ENCODE results near the gene USP12. TPM values are rescaled to one million over a fixed set of nuclear protein-coding genes. Genes with fewer than 3 reads are reported as not detected.

Gene USP12
- total RNA-seq, 4 donors from 2014 or later = 26.4 to 50.7 (median 31.7) TPM

DNA sequence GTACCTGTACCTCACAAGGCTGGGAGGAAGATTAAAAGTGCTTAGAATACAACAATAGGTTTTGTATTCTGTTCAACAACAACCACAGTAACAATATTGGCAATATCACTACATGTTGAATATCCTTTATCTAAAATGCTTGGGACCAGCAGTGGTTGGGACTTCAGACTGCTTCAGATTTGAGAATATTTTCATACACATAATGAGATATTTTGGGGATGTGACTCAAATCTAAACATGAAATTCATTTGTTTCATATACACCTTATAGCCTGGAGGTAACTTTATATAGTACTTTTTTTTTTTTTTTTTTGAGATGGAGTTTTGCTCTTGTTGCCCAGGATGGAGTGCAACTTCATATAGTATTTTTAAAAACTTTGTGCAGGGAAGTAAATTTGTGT is 73.9 kb downstream of the USP12 start:
- Histone ChIP-seq H3K4me3 (no peak overlapping the region), H3K4me1 (no peaks in the 10 kb centered on the region), H3K9me3 (no peaks in the 10 kb centered on the region), H3K27me3 (no peaks in the 10 kb centered on the region), H3K27ac (no peak overlapping the region), H3K36me3 (peaks cover 15% of the 10 kb centered on the region)
- TF ChIP-seq EP300 (IDR thresholded peaks at IDR 0.05) = no peak
- TF ChIP-seq POLR2A (IDR thresholded peaks at IDR 0.05) = no peak
- TF ChIP-seq, protein P1, sequence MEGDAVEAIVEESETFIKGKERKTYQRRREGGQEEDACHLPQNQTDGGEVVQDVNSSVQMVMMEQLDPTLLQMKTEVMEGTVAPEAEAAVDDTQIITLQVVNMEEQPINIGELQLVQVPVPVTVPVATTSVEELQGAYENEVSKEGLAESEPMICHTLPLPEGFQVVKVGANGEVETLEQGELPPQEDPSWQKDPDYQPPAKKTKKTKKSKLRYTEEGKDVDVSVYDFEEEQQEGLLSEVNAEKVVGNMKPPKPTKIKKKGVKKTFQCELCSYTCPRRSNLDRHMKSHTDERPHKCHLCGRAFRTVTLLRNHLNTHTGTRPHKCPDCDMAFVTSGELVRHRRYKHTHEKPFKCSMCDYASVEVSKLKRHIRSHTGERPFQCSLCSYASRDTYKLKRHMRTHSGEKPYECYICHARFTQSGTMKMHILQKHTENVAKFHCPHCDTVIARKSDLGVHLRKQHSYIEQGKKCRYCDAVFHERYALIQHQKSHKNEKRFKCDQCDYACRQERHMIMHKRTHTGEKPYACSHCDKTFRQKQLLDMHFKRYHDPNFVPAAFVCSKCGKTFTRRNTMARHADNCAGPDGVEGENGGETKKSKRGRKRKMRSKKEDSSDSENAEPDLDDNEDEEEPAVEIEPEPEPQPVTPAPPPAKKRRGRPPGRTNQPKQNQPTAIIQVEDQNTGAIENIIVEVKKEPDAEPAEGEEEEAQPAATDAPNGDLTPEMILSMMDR (IDR thresholded peaks at IDR 0.05) = no peak
- no peak for TF ChIP-seq POLR2AphosphoS5 (IDR thresholded peaks at IDR 0.05)
- no peak for DNase-seq (ENCODE audit: low spot score in 2 of 2)

DNA sequence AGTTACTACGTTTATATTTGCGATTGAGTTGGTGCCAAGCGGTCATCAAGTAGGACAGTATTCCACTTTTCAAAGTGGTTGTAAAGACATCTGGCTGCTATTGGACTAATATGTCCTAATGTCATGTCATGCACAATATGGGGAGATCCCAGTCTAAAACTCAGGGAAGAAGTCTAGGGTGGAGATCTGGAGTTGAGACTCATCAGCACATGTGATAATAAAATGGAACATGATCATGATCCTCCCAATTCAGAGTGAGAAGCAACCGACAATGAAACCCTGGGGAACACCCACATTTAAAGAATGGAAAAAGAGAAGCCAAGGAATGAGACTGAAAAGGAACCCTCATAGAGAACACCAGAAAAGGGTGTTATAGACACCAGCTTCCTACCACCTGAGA is 80.2 kb downstream of the USP12 start:
- Histone ChIP-seq H3K9me3 (no peaks in the 10 kb centered on the region), H3K27me3 (no peaks in the 10 kb centered on the region), H3K4me3 (no peak overlapping the region), H3K27ac (no peak overlapping the region), H3K36me3 (peaks cover 38% of the 10 kb centered on the region), H3K4me1 (no peaks in the 10 kb centered on the region)
- no peak for DNase-seq (ENCODE audit: low spot score in 2 of 2)
- no peak for TF ChIP-seq EP300 (IDR thresholded peaks at IDR 0.05)
- TF ChIP-seq, protein P1 (IDR thresholded peaks at IDR 0.05) = no peak
- no peak for TF ChIP-seq POLR2AphosphoS5 (IDR thresholded peaks at IDR 0.05)
- no peak for TF ChIP-seq POLR2A (IDR thresholded peaks at IDR 0.05)
- WGBS = 90% methylated on average over 4 of the region's 4 CpGs

DNA sequence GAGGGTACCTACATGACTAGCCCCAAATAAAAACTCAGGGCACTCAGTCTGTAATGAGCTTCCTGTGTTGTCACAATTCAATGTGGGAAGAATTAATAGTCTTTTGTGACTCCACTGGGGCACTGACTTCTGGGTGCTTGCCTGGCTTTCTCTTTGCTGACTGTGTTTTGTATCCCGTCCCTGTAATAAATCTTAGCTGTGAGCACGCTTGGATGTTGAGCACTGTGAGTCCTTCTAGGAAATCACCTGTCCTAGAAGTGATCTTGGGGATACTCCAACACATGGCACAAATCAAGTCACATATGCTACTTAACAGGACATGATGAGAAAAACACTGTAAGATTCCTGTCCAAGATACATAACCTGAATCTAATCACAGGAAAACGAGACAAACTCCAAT is 83.0 kb downstream of the USP12 start:
- TF ChIP-seq EP300 (IDR thresholded peaks at IDR 0.05) (no peak), POLR2A (IDR thresholded peaks at IDR 0.05) (no peak), POLR2AphosphoS5 (IDR thresholded peaks at IDR 0.05) (no peak)
- TF ChIP-seq, protein P1 (IDR thresholded peaks at IDR 0.05) = no peak
- DNase-seq (ENCODE audit: low spot score in 2 of 2) = no peak
- H3K27ac ChIP-seq = no peak overlapping the region

DNA sequence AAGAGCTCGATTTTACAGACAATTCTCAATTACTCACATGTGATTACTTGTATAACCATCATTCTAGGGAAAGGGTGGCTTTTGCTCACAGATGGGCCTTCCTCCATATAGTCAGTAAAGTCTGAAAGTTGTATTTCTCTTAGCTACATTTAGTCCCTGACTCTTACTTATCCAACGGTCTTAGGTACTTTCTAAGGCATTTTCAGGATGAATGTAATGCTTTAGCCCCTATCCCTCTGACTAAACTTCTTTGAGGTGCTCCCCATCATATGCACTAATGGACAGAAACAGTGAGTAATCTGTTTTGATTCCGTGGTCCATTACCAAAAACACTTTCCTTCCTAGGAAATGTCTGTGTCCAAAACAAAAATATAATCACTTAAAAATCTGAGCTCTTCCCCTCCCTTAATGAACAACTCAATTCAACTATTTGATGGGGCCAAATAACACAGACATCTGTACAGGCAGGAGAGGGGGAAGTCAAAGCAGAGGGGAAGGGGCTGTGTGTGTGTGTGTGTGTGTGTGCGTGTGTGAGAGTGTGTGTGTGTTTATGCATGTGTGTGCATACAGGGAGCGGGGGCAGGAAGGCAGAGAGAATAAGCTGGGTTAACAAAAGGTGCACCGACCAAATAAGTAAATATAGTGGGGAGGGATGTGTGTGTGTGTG is 84.9 kb downstream of the USP12 start:
- no peak overlapping the region for H3K4me3 ChIP-seq
- H3K9me3 ChIP-seq = no peaks in the 10 kb centered on the region
- TF ChIP-seq, protein P1 (IDR thresholded peaks at IDR 0.05) = no peak
- TF ChIP-seq EP300 (IDR thresholded peaks at IDR 0.05) = no peak
- TF ChIP-seq POLR2AphosphoS5 (IDR thresholded peaks at IDR 0.05) = no peak
- TF ChIP-seq POLR2A (IDR thresholded peaks at IDR 0.05) = no peak
- WGBS = 89% methylated on average over 6 of the region's 6 CpGs
- H3K4me1 ChIP-seq = no peaks in the 10 kb centered on the region
- DNase-seq (ENCODE audit: low spot score in 2 of 2) = no peak
- peaks cover 43% of the 10 kb centered on the region for H3K36me3 ChIP-seq
- no peaks in the 10 kb centered on the region for H3K27me3 ChIP-seq
- no peak overlapping the region for H3K27ac ChIP-seq

More for the DNA sequence above, 83.0 kb downstream of the USP12 start:
- no peak overlapping the region for H3K4me3 ChIP-seq
- no peaks in the 10 kb centered on the region for H3K27me3 ChIP-seq
- H3K36me3 ChIP-seq = peaks cover 33% of the 10 kb centered on the region
- WGBS = 67% methylated on average over 3 of the region's 3 CpGs
- H3K4me1 ChIP-seq = no peaks in the 10 kb centered on the region
- no peaks in the 10 kb centered on the region for H3K9me3 ChIP-seq

DNA sequence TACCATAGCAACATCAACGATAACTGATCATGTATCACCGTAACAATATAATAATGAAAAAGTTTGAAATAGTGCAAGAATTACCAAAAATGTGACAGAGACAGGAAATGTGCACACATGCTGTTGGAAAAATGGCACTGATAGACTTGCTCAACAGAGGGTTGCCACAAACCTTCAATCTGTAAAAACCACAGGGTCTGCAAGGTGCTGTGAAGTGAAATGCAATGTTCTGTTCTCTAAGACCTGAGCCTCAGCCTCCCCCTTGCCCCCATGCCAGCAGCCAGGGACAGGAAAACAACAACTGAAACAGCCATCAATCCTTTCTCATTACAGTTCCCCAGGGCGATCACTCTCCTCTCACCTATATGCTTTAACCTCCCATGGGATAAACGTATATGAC is 88.4 kb downstream of the USP12 start:
- H3K27me3 ChIP-seq = no peaks in the 10 kb centered on the region
- no peak overlapping the region for H3K27ac ChIP-seq
- H3K9me3 ChIP-seq = no peaks in the 10 kb centered on the region
- no peak for DNase-seq (ENCODE audit: low spot score in 2 of 2)
- H3K36me3 ChIP-seq = peaks cover 37% of the 10 kb centered on the region
- no peak for TF ChIP-seq POLR2A (IDR thresholded peaks at IDR 0.05)
- TF ChIP-seq, protein P1 (IDR thresholded peaks at IDR 0.05) = no peak
- TF ChIP-seq POLR2AphosphoS5 (IDR thresholded peaks at IDR 0.05) = no peak
- no peak for TF ChIP-seq EP300 (IDR thresholded peaks at IDR 0.05)
- 91% methylated on average over 4 of the region's 4 CpGs for WGBS
- H3K4me3 ChIP-seq = no peak overlapping the region
- H3K4me1 ChIP-seq = no peaks in the 10 kb centered on the region

Measured in suprapubic skin (tissue), 4 donors.